Pulmonary artery endothelial cell (primary cell): Measurements from ENCODE around the gene CCDC171. TPM values are rescaled to one million over a fixed set of nuclear protein-coding genes. Genes with fewer than 3 reads are reported as not detected.
"Not testable (repeated sequence)": the region's sequence is repeated elsewhere in the genome, so short reads cannot be mapped to it uniquely, and the experiment has no call there.

Experiments used
- DNase-seq: peaks from one replicate; pipeline ENCODE4 v3.0.0-alpha.2; 2011; ENCODE audit warnings: low read depth, low spot score
- total RNA-seq: library from RNA; depleted of rRNA; stranded (reverse); fragments of >200 nt; gene quantifications from 2 replicates; pipeline ENCODE4 v1.2.3, GENCODE V29; 2014

CCDC171 gene
- total RNA-seq, 1 donor from 2014 or later: 0.86 TPM

- no peak for DNase-seq
Measured at GRCh38 chr9:15755660-15756059, 202.8 kb downstream of the CCDC171 start.

GRCh38 chr9:15761551-15761950 lies 208.7 kb downstream of the CCDC171 start:
- no peak for DNase-seq

- no peak for DNase-seq
Measured at GRCh38 chr9:15763371-15763770, 210.5 kb downstream of the CCDC171 start.

- no peak for DNase-seq
Measured at GRCh38 chr9:15764131-15764530, 211.3 kb downstream of the CCDC171 start.

- no peak for DNase-seq
Measured at GRCh38 chr9:15769547-15769946, 216.7 kb downstream of the CCDC171 start.

- no peak for DNase-seq
Measured at GRCh38 chr9:15778861-15779260, 226.0 kb downstream of the CCDC171 start.

- no peak for DNase-seq
Measured at GRCh38 chr9:15782106-15782505, 229.3 kb downstream of the CCDC171 start.

- DNase-seq: no peak
Measured at GRCh38 chr9:15785584-15785983, 232.7 kb downstream of the CCDC171 start.

- DNase-seq: no peak
Measured at GRCh38 chr9:15786616-15787015, 233.8 kb downstream of the CCDC171 start.

- DNase-seq: not testable (repeated sequence)
Measured at GRCh38 chr9:15810219-15810899, 257.5 kb downstream of the CCDC171 start.

GRCh38 chr9:15813076-15813475 lies 260.2 kb downstream of the CCDC171 start:
- no peak for DNase-seq

GRCh38 chr9:15824310-15824709 lies 271.5 kb downstream of the CCDC171 start:
- DNase-seq: no peak

- no peak for DNase-seq
Measured at GRCh38 chr9:15831384-15831783, 278.5 kb downstream of the CCDC171 start.

GRCh38 chr9:15834541-15834940 lies 281.7 kb downstream of the CCDC171 start:
- DNase-seq: no peak

GRCh38 chr9:15837079-15837679 lies 284.3 kb downstream of the CCDC171 start:
- DNase-seq: peak; percentile 10

GRCh38 chr9:15842051-15842450 lies 289.2 kb downstream of the CCDC171 start:
- no peak for DNase-seq

GRCh38 chr9:15843316-15843715 lies 290.5 kb downstream of the CCDC171 start:
- no peak for DNase-seq

GRCh38 chr9:15843931-15844330 lies 291.1 kb downstream of the CCDC171 start:
- DNase-seq: no peak

GRCh38 chr9:15846611-15847010 lies 293.8 kb downstream of the CCDC171 start:
- no peak for DNase-seq

- DNase-seq: no peak
Measured at GRCh38 chr9:15849871-15850270, 297.0 kb downstream of the CCDC171 start.

GRCh38 chr9:15851766-15852165 lies 298.9 kb downstream of the CCDC171 start:
- DNase-seq: no peak

GRCh38 chr9:15856591-15856990 lies 303.7 kb downstream of the CCDC171 start:
- DNase-seq: no peak

- no peak for DNase-seq
Measured at GRCh38 chr9:15867334-15867733, 314.5 kb downstream of the CCDC171 start.
